IPS DF 6.9 (cell line): ENCODE results near the gene PPM1B.

ENCODE experiments used
- DNase-seq: peaks from one replicate; pipeline ENCODE4 v3.0.0-alpha.2; 2013; ENCODE audit warnings: low read depth, low spot score
- H3K27ac ChIP-seq: one replicate; pipeline ENCODE4 v1.5.1; 2013; ENCODE audit warnings: low read length, control low read depth
- H3K27me3 ChIP-seq: 2 replicates; pipeline ENCODE4 v1.6.1; 2013; ENCODE audit warnings: mild to moderate bottlenecking, low read length; ENCODE audit not compliant: control insufficient read depth, insufficient read depth
- H3K36me3 ChIP-seq: 2 replicates; pipeline ENCODE4 v1.6.1; 2013; ENCODE audit warnings: low read length; ENCODE audit not compliant: control insufficient read depth, insufficient read depth
- H3K4me1 ChIP-seq: 2 replicates; pipeline ENCODE4 v1.6.1; 2013; ENCODE audit warnings: low read length; ENCODE audit not compliant: control insufficient read depth, insufficient read depth
- H3K4me3 ChIP-seq: 2 replicates; pipeline ENCODE4 v1.5.1; 2013; ENCODE audit warnings: mild to moderate bottlenecking, low read length
- H3K9me3 ChIP-seq: 2 replicates; pipeline ENCODE4 v1.6.1; 2013; ENCODE audit warnings: low read length, inconsistent platforms; ENCODE audit not compliant: control insufficient read depth, insufficient read depth
- WGBS: extraction: QIAGEN DNeasy Blood & Tissue Kit; methylation state at CpG from one replicate; pipeline ENCODE4 v1.1.7; 2013; ENCODE audit warnings: mixed read lengths, missing lambda C conversion rate; ENCODE audit not compliant: insufficient read length, insufficient coverage; 5-methylcytosine and 5-hydroxymethylcytosine counted together

The PPM1B gene

GRCh38 chr2:44269831-44270230 is 101.2 kb downstream of the PPM1B start:
- Histone ChIP-seq H3K9me3 (no peaks in the 10 kb centered on the region), H3K4me3 (no peak overlapping the region), H3K4me1 (peaks cover 1% of the 10 kb centered on the region; the same call in 1 of the 2 replicates), H3K36me3 (no peaks in the 10 kb centered on the region), H3K27me3 (no peaks in the 10 kb centered on the region), H3K27ac (no peak overlapping the region)
- no CpG with 5 or more reads among the region's 1 CpG for WGBS
- DNase-seq, result no peak

- Histone ChIP-seq H3K4me3 (no peak overlapping the region), H3K27me3 (no peaks in the 10 kb centered on the region), H3K36me3 (no peaks in the 10 kb centered on the region), H3K9me3 (no peaks in the 10 kb centered on the region), H3K4me1 (peaks cover 1% of the 10 kb centered on the region; the same call in 1 of the 2 replicates), H3K27ac (no peak overlapping the region)
- no CpG with 5 or more reads among the region's 7 CpGs for WGBS
- DNase-seq, result no peak
Observed at GRCh38 chr2:44271296-44271695, 102.6 kb downstream of the PPM1B start.

- no peaks in the 10 kb centered on the region for H3K36me3 ChIP-seq
- H3K9me3 ChIP-seq, result no peaks in the 10 kb centered on the region
- no CpG with 5 or more reads among the region's 3 CpGs for WGBS
- DNase-seq, result no peak
- H3K4me3 ChIP-seq, result no peak overlapping the region
- H3K4me1 ChIP-seq, result no peaks in the 10 kb centered on the region
- no peak overlapping the region for H3K27ac ChIP-seq
- no peaks in the 10 kb centered on the region for H3K27me3 ChIP-seq
Observed at GRCh38 chr2:44273076-44273475, 104.4 kb downstream of the PPM1B start.

- Histone ChIP-seq H3K27me3 (no peaks in the 10 kb centered on the region), H3K4me3 (no peak overlapping the region), H3K27ac (no peak overlapping the region), H3K36me3 (no peaks in the 10 kb centered on the region), H3K4me1 (no peaks in the 10 kb centered on the region), H3K9me3 (no peaks in the 10 kb centered on the region)
- DNase-seq, result no peak
- 100% methylated on average over 1 of the region's 2 CpGs for WGBS
Observed at GRCh38 chr2:44273596-44273995, 104.9 kb downstream of the PPM1B start.

- Histone ChIP-seq H3K27me3 (no peaks in the 10 kb centered on the region), H3K36me3 (no peaks in the 10 kb centered on the region), H3K9me3 (no peaks in the 10 kb centered on the region), H3K27ac (no peak overlapping the region), H3K4me1 (no peaks in the 10 kb centered on the region), H3K4me3 (no peak overlapping the region)
- DNase-seq, result no peak
- WGBS, result no CpG with 5 or more reads among the region's 2 CpGs
Observed at GRCh38 chr2:44275927-44276303, 107.2 kb downstream of the PPM1B start.

- DNase-seq, result no peak
- no peaks in the 10 kb centered on the region for H3K9me3 ChIP-seq
- no CpG with 5 or more reads among the region's 1 CpG for WGBS
- H3K4me1 ChIP-seq, result no peaks in the 10 kb centered on the region
- H3K27me3 ChIP-seq, result no peaks in the 10 kb centered on the region
- H3K36me3 ChIP-seq, result no peaks in the 10 kb centered on the region
- H3K4me3 ChIP-seq, result no peak overlapping the region
- no peak overlapping the region for H3K27ac ChIP-seq
Observed at GRCh38 chr2:44277541-44277940, 108.9 kb downstream of the PPM1B start.

GRCh38 chr2:44280869-44281268 is 112.2 kb downstream of the PPM1B start:
- DNase-seq, result no peak
- H3K27ac ChIP-seq, result no peak overlapping the region
- no peaks in the 10 kb centered on the region for H3K36me3 ChIP-seq
- no peaks in the 10 kb centered on the region for H3K27me3 ChIP-seq
- 100% methylated on average over 1 of the region's 1 CpG for WGBS
- H3K4me1 ChIP-seq, result no peaks in the 10 kb centered on the region
- H3K9me3 ChIP-seq, result no peaks in the 10 kb centered on the region
- H3K4me3 ChIP-seq, result no peak overlapping the region
